ENCODE results near the gene MCOLN2. TPM values are rescaled to one million over a fixed set of nuclear protein-coding genes. Genes with fewer than 3 reads are reported as not detected.

Gene MCOLN2
- total and polyA plus RNA-seq, 2 donors (not counting 1 experiment from before 2014, with no cell fraction given): 23.9 to 25.8 TPM

- intact Hi-C loops (cut with micrococcal nuclease): no loop called here
Measured at GRCh38 chr1:85042413-85042812, 45.5 kb upstream of the MCOLN2 start.

GRCh38 chr1:85041793-85042192 is 44.9 kb upstream of the MCOLN2 start:
- H3K4me3 ChIP-seq (ENCODE audit: control extremely low read depth in 1 of 5, extremely low read depth in 1 of 5, insufficient read depth in 1 of 5, low read depth in 2 of 5, low read length in 4 of 5): no peak overlapping the region
- Mint-ChIP-seq H3K4me1 (no peaks in the 10 kb centered on the region), H3K27me3 (peaks cover 36% of the 10 kb centered on the region), H3K4me3 (no peak overlapping the region), H3K9me3 (ENCODE audit: insufficient read depth) (no peaks in the 10 kb centered on the region), H3K27ac (no peak overlapping the region)
- no peaks in the 10 kb centered on the region for H4K20me1 ChIP-seq (ENCODE audit: control insufficient read depth, insufficient read depth, low read length, poor library complexity, severe bottlenecking)
- intact Hi-C loops (cut with micrococcal nuclease): no loop called here
- H2AFZ ChIP-seq (ENCODE audit: insufficient read depth, low read depth, low read length, poor library complexity, severe bottlenecking): no peak overlapping the region
- H3K79me2 ChIP-seq (ENCODE audit: control insufficient read depth, insufficient read depth, low read length): no peaks in the 10 kb centered on the region
- H3K4me2 ChIP-seq (replicated peaks; ENCODE audit: low read depth, low read length, poor library complexity, severe bottlenecking): no peak overlapping the region
- H3K4me1 ChIP-seq (ENCODE audit: control insufficient read depth in 2 of 2, insufficient read depth in 2 of 2, low read length in 2 of 2): no peaks in the 10 kb centered on the region
- no CpG with 5 or more reads among the region's 5 CpGs for WGBS (ENCODE audit: insufficient coverage)
- ATAC-seq (ENCODE audit: low read depth): no peak
- no peak for DNase-seq
- ChIA-PET CTCF (interaction anchor here (0.6 to 1.5 kb wide), 2 partner anchors 14 to 67 kb away, joined by 3 to 5 read pairs; no protein-coding TSS in a partner anchor), POLR2A (no interaction called here)
- no peaks in the 10 kb centered on the region for H3K36me3 ChIP-seq (replicated peaks in 1 of 2; ENCODE audit: control extremely low read depth in 1 of 2, control insufficient read depth in 1 of 2, extremely low read depth in 1 of 2, insufficient read depth in 2 of 2, low read length in 1 of 2)
- H3K9ac ChIP-seq (ENCODE audit: low read length): no peak overlapping the region
- H3K27me3 ChIP-seq (replicated peaks in 1 of 4; ENCODE audit: control extremely low read depth in 1 of 4, control insufficient read depth in 3 of 4, insufficient read depth in 4 of 4, low read length in 3 of 4): peaks cover 0 to 19% (median 10%) of the 10 kb centered on the region in 4 experiments
- peaks cover 0 to 1% (median 0%) of the 10 kb centered on the region in 3 donors for H3K9me3 ChIP-seq (ENCODE audit: control extremely low read depth in 1 of 3, control insufficient read depth in 2 of 3, insufficient read depth in 1 of 3, low read length in 2 of 3)
- TF ChIP-seq CTCF (IDR thresholded peaks at IDR 0.05) (no peak), EZH2 (IDR thresholded peaks at IDR 0.05; ENCODE audit: borderline replicate concordance, insufficient read depth, low read depth, low read length, poor library complexity, severe bottlenecking) (no peak)
- no peak overlapping the region for H3K27ac ChIP-seq (ENCODE audit: low read length in 2 of 2)

More at GRCh38 chr1:85042413-85042812, 45.5 kb upstream of the MCOLN2 start:
- Mint-ChIP-seq H3K4me3 (no peak overlapping the region), H3K4me1 (peaks cover 6% of the 10 kb centered on the region), H3K27ac (no peak overlapping the region), H3K27me3 (peaks cover 39% of the 10 kb centered on the region), H3K9me3 (ENCODE audit: insufficient read depth) (no peaks in the 10 kb centered on the region)
- H3K9ac ChIP-seq (ENCODE audit: low read length): no peak overlapping the region
- ChIA-PET POLR2A (no interaction called here), CTCF (interaction anchor here (1.5 kb wide), 1 partner anchor 15 kb away, joined by 5 read pairs; no protein-coding TSS in a partner anchor)
- TF ChIP-seq EZH2 (IDR thresholded peaks at IDR 0.05; ENCODE audit: borderline replicate concordance, insufficient read depth, low read depth, low read length, poor library complexity, severe bottlenecking): no peak
- no peak for TF ChIP-seq CTCF (IDR thresholded peaks at IDR 0.05)
- DNase-seq: no peak
- no peaks in the 10 kb centered on the region for H4K20me1 ChIP-seq (ENCODE audit: control insufficient read depth, insufficient read depth, low read length, poor library complexity, severe bottlenecking)
- ATAC-seq (ENCODE audit: low read depth): no peak
- H3K79me2 ChIP-seq (ENCODE audit: control insufficient read depth, insufficient read depth, low read length): no peaks in the 10 kb centered on the region
- peaks cover 0 to 1% (median 0%) of the 10 kb centered on the region in 3 donors for H3K9me3 ChIP-seq (ENCODE audit: control extremely low read depth in 1 of 3, control insufficient read depth in 2 of 3, insufficient read depth in 1 of 3, low read length in 2 of 3)
- peaks cover 0 to 25% (median 15%) of the 10 kb centered on the region in 4 experiments for H3K27me3 ChIP-seq (replicated peaks in 1 of 4; ENCODE audit: control extremely low read depth in 1 of 4, control insufficient read depth in 3 of 4, insufficient read depth in 4 of 4, low read length in 3 of 4)
- no peak overlapping the region for H3K27ac ChIP-seq (ENCODE audit: low read length in 2 of 2)
- H3K4me1 ChIP-seq (ENCODE audit: control insufficient read depth in 2 of 2, insufficient read depth in 2 of 2, low read length in 2 of 2): peaks cover 4 to 5% of the 10 kb centered on the region in 2 donors
- H2AFZ ChIP-seq (ENCODE audit: insufficient read depth, low read depth, low read length, poor library complexity, severe bottlenecking): no peak overlapping the region
- no peak overlapping the region for H3K4me3 ChIP-seq (ENCODE audit: control extremely low read depth in 1 of 5, extremely low read depth in 1 of 5, insufficient read depth in 1 of 5, low read depth in 2 of 5, low read length in 4 of 5)
- no peaks in the 10 kb centered on the region for H3K36me3 ChIP-seq (replicated peaks in 1 of 2; ENCODE audit: control extremely low read depth in 1 of 2, control insufficient read depth in 1 of 2, extremely low read depth in 1 of 2, insufficient read depth in 2 of 2, low read length in 1 of 2)
- no peak overlapping the region for H3K4me2 ChIP-seq (replicated peaks; ENCODE audit: low read depth, low read length, poor library complexity, severe bottlenecking)

All from B cell (primary cell).